MV-4-11 (cell line): ENCODE data around the gene ZCWPW1.
"Not testable (repeated sequence)": the region's sequence is repeated elsewhere in the genome, so short reads cannot be mapped to it uniquely, and the experiment has no call there.

Experiments used
- DNase-seq: peaks from one replicate; lab custom pipeline; 2025; lab: John Stamatoyannopoulos, UW

ZCWPW1 gene

DNA sequence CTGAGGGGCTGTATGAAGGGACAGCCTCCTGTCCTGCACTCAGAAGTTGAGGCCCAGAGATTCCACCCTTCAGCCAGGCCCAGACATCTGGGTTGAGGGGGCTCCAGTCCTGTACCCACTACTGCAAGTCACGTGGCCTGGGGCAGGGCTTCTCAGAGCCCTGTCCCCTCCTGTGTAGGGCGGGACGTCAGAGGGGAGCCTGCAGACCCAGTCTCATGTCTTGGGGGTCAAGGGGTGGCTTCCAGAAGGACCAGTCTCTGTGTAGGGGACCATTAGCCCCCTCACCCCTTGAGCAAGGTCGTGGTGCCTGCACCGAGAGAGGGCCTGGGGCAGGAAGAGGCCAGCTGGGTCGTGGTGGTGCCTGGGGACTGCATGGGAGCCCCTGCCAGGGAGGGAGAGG lies 55.8 kb downstream of the ZCWPW1 start:
- DNase-seq = no peak

DNA sequence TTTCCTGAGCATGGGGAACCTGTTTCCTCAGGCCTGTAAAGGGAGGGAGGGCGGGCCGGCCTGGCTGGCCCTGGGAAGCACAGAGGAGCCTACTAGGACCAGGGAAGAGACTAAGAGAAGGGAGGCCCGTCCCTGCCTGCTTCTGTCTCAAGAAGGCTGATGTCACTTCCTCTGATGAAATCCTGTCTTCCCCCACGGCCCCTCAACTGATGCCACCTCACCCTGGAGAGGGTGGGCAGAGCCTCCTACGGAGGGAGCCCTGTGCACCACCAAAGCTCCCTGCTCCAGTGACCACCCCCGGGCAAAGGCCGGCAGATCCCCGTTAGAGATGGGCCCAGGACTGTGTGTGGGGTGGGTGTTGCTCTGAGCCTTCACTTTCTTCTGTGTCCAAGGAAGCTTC lies 56.2 kb downstream of the ZCWPW1 start:
- DNase-seq = peak; percentile 83

DNA sequence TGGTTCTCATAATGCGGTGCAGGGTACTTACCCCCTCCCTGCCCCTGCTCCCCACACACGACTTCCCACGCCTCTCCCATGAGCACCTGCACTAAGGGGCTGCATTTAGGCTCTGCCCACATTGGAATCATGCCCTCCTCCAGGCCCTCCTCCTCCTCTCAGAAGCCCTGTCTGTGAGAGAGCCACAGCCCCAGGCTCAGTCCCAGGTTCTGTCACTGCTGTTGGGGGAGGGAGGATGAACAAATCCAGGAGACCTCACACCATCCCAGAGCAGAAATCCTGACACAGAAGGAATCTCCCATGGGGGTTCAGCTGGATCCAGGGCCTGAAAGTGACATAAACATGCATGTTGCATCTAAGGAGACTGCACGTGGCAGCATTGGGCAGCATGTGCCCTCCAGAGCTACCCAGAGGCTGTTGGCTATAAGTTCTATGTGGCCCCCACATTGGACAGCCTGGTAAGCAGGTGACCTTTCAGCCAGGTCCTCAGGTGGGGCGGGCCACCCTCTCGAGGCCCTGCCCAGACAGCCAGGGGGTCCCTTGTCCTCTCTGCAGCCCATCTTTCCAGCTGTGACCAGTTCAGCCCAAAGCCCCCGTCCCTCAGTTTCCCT lies 56.8 kb downstream of the ZCWPW1 start:
- no peak for DNase-seq

DNA sequence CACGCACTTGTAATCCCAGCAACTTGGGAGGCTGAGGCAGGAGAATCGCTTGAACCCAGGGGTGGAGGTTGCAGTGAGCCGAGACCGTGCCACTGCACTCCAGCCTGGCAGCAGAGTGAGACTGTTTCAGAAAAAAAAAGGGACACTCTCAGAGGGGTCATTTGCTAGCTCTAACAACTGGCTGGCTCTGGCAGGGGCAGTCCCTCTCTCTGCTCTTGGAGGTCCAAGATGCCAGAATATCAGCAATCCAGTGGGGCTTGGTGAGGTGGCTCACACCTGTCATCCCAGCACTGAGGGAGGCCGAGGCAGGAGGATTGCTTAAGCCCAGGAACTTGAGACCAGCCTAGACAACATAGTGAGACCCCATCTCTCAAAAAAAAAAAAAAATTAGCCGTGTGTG lies 57.8 kb downstream of the ZCWPW1 start:
- DNase-seq = no peak

DNA sequence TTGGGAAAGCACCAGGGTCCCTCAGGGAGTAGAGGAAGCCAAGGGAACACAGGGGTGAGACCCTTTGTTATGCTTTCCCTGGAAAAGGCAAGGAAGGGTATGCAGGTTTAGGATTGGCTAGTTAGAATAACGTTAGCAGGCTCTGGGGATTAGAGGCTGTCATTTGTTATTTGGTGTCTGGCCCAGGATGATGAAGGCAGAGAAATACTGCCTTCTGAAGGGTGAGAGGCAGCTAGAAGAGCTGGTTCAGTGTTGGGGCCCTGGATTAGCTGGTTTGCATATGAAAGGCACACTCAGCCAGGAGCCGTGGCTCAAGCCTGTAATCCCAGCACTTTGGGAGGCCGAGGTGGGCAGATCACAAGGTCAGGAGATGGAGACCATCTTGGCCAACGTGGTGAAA lies 58.2 kb downstream of the ZCWPW1 start:
- DNase-seq = no peak

DNA sequence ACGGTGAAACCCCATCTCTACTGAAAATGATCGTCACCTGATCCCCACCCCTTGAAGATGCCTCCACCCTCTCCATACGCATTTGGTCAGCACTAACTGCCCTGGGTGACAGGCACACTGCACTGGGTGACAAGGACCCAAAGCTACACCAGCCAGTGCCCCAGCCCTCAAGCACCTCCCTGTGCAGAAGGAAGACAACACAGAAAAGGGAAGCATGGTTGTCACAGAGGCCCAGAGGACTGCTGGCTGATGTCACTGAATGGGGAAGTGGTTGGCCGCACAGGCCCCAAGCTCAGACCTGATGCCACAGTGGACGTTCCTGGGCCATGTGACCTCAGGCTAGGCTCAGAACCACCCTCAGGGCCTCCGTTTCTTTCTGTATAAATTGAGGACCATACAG lies 59.4 kb downstream of the ZCWPW1 start:
- DNase-seq = peak; percentile 99

DNA sequence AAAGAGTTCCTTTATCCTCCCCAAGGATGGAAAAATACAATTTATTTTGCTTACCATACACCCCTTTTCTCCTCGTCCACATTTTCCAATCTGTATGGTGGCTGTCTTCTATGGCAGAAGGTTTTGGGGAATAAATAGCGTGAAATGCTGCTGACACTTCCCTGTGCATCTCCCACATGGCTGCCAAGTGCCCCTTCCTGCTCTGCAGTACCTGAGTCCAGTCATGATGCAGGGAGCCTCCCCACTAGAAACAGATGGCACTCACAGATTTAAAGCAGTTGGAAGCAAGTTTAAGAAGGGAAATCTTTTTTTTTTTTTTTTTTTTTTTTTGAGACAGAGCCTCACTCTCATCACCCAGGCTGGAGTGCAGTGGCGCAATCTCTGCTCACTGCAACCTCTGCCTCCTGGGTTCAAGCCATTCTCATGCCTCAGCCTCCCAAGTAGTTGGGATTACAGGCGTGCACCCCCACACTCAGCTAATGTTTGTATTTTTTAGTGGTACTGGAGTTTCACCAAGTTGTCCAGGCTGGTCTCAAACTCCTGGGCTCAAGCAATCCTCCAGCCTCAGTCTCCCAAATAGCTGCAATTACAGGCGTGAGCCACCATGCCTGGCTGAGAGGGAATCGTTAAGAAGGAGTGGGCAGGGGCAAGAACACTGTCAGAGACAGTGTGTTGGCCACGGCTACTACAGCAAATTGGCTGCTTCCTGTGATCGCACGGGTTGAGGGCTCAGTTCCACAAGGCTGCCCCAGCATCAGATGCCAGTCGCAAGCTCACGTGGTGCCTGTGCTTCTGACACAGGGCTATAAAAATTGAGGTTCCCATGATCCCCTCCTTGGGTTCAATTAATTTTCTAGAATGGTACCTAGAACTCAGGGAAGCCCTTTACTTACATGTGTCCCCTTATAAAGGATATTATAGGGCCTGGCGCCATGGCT lies 60.6 kb downstream of the ZCWPW1 start:
- DNase-seq = no peak

DNA sequence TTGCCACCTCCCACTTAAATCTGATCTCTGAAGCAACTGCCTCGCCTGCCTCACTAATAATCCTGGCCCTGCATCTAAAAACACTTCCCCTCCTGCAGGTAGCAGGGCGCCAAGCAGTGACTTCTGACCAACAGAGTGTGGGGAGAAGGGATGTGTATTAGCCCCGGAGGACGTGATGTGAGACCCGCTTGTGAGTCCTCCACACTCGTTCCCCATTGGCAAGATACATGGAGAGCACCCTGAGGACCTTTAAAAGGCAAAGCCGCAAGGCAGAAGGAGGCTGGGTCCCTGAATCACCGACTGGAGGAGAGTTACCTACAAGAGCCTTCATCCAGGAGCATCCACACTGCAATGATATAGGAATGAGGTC lies 61.3 kb downstream of the ZCWPW1 start:
- DNase-seq = no peak

DNA sequence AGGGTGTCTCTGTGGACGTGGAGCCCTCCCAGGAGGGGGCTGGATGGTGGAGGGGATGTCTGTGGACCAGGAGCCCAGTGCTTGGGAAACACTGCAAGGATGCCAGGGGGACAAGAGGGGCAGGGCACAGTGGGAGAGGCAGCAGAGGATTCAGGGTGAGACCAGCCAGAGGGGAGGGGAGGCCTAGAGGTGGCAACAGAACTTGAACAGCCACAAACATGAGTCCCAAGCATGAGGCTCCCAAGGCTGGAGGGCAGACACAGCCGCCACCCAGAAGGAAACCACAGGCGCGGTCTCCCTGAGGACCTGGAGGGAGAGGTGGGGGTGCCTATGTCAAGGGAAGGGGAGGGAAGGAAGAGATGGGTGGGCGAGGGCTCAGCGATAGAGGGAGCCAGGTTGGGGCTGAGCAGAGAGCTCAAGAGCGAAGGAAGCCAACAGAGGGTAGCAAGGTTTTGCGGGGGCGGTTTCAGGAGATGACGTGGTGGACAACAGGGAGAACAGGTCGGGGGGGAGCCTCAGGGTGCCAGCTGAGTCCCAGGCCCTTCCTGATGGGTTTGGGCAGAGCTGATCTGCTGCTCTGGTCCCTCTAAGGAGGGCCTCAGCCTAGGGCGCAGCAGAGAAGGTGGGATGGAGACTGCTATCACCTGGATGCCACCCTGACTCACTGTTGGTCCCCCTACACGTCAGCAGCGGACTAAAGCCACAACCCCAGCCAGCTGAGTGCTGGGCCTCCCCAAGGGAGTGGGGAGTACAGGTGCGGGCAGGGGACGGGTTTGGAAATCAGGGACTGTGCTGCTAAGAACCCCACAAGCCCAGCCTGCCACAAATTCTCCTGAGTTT lies 61.9 kb downstream of the ZCWPW1 start:
- DNase-seq = no peak

DNA sequence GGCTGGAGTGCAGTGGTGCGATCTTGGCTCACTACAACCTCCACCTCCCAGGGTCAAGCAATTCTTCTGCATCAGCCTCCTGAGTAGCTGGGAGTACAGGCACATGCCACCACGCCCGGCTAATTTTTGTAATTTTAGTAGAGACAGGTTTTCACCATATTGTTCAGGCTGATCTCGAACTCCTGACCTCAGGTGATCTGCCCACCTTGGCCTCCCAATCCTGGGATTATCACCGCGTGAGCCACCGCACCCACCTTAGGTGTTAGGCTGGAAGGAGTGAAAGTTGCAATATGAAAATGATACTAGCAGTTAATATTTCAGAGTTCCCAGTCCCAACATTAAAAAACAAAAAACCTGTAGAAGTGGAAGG lies 62.5 kb downstream of the ZCWPW1 start:
- not testable (repeated sequence) for DNase-seq

DNA sequence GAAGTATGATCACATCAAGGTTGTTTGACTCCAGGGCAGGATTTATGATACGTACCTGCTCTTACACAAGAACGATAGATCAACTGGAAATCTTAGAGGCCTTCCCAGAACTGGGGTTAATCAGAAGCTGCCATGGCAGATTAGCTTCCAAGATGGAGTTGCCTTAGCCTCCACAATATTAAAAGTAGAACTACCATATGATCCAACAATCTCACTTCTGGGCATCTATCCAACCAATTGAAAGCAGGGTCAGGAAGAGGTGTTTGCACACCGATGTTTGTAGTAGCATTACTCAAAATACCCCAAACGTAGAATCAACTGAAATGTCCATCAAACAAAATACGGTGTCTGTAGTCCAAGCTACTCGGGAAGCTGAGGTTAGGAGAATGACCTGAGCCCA lies 64.0 kb downstream of the ZCWPW1 start:
- DNase-seq = no peak

DNA sequence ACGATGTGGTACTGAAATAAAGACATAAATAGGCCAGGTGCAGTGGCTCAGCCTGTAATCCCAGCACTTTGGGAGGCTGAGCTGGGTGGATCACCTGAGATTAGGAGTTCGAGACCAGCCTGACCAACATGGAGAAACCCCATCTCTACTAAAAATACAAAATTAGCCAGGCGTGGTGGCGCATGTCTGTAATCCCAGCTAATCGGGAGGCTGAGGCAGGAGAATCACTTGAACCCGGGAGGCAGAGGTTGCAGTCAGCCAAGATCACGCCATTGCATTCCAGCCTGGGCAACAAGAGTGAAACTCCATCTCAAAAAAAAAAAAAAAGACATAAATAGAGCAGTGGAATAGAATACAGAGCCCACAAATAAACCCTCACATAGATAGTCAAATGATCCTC lies 64.7 kb downstream of the ZCWPW1 start:
- DNase-seq = not testable (repeated sequence)

DNA sequence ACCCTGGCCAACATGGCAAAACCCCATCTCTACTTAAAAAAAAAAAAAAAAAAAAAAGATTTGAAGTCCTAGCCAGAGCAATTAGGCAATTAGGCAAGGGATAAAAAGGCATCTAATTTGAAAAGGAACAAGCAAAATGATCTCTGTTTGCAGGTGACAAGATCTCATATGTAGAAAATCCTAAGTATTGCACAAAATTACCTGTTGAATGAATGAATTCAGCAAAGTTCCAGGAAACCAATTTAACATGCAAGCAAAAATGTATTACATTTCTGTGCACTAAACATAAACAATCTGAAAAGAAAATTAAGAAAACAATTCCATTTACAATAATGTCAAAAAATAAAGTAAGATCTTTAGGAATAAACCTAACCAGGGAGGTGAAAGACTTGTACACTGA lies 65.4 kb downstream of the ZCWPW1 start:
- no peak for DNase-seq

DNA sequence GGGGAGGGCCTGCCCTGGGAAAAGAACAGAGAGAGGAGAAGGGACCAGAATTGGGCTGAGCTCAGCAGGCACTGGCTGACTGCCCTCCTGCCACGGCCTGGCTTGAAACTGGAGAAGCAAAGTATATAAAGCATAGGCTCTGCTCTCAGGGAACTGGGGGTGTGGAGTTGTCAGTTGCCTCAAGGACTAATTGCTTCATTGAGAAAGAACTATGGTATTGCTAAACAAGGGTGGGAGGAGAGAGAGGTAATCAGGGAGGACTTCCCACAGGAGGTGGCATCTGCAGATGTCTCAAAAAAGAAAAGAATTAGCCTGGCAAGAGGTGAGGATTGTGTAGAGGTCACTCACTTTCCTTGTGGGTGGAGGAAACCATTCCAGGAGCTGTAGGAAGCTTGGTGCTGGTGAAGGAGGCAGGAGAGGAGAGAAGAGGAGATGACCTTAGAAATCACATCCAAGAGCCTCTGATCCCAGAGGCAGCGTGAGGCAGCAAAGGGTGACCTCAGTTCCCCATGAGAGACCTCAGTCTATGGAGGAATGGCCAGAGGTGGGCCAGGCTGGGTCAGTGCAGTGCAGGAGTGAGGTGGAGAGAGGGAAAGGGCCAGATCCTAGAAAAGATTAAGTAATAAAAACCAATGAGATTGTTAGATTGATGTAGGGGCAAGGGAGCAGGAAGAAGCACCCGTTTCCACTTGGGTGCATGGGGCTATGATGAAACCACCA lies 68.2 kb downstream of the ZCWPW1 start:
- DNase-seq = peak; percentile 41

DNA sequence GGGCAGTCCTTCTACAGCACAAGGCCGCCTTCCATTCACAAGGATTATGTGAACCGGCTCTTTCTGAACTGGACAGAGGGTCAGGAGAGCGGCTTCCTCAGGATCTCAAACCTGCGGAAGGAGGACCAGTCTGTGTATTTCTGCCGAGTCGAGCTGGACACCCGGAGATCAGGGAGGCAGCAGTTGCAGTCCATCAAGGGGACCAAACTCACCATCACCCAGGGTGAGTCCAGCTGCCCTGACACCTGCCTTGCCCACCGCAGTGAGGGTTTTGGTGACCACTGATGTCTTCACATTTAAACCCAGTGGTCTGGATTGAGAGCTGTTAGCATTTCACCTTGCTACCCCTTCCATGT lies 69.7 kb downstream of the ZCWPW1 start:
- no peak for DNase-seq

DNA sequence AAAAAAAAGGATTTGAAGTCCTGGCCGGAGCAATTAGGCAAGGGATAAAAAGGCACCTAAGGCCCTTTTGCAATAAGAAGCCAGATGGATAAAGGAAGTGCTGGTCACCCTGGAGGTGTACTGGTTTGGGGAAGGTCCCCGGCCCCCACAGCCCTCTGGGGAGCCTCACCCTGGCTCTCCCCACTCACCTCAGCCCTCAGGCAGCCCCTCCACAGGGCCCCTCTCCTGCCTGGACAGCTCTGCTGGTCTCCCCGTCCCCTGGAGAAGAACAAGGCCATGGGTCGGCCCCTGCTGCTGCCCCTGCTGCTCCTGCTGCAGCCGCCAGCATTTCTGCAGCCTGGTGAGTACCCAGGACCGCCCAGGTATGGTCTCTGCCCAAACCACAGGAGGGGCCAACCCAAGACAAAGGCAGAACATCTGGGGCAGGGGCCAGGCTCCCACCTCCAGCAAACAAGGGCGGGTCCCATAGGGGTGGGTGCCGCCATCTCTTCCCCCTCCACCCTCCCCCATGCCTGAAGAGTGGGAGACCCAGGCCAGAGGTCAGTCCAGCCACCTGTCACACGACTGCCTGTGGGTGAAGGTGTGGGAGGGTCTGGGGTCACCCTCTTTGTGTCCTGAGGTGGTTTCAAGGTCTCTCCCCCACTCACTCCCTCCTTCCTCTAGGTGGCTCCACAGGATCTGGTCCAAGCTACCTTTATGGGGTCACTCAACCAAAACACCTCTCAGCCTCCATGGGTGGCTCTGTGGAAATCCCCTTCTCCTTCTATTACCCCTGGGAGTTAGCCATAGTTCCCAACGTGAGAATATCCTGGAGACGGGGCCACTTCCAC lies 70.3 kb downstream of the ZCWPW1 start, which contains the start of gene PILRB:
Gene PILRB, plus strand, starts transcription at position 91 of the 830 bp plus-strand sequence. Its CDS starts 186 bp downstream, at position 277.
- no peak for DNase-seq

DNA sequence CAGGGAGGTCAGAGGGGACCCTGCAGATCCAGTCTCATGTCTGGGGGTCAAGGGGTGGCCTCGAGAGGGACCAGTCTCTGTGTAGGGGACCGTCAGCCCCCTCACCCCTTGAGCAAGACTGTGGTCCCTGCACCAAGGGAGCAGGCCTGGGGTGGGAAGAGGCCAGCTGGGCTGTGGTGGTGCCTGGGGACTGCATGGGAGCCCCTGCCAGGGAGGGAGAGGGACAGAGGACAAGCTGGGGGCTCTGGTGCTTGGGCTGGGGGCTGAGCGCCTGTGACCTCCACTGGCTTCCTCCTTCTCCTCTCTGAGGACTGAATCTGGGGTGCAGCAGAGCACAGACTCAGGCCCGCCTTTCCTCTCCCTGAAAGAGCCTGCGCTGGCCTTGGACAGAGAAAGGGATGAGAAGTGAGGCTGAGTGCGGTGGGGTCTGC lies 71.4 kb downstream of the ZCWPW1 start:
- no peak for DNase-seq

DNA sequence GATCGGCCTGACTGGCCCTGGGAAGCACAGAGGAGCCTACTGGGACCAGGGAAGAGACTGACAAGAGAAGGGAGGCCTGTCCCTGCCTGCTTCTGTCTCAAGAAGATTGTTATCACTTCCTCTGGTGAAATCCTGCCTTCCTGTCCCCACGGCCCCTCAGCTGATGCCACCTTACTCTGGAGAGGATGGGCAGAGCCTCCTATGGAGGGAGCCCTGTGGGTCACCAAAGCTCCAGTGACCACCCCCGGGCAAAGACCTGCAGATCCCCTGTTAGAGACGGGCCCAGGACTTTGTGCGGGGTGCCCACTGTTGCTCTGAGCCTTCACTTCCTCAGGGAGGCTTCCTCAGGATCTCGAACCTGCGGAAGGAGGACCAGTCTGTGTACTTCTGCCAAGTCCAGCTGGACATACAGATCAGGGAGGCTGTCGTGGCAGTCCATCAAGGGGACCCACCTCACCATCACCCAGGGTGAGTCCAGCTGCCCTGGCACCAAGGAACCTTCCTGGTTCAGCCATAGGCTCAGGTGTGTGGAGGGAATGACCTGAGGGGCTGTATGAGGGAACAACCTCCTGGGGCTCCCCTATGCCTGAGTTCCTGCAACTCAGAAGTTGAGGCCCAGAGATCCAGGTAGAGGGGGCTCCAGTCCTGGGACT lies 72.0 kb downstream of the ZCWPW1 start:
- no peak for DNase-seq

DNA sequence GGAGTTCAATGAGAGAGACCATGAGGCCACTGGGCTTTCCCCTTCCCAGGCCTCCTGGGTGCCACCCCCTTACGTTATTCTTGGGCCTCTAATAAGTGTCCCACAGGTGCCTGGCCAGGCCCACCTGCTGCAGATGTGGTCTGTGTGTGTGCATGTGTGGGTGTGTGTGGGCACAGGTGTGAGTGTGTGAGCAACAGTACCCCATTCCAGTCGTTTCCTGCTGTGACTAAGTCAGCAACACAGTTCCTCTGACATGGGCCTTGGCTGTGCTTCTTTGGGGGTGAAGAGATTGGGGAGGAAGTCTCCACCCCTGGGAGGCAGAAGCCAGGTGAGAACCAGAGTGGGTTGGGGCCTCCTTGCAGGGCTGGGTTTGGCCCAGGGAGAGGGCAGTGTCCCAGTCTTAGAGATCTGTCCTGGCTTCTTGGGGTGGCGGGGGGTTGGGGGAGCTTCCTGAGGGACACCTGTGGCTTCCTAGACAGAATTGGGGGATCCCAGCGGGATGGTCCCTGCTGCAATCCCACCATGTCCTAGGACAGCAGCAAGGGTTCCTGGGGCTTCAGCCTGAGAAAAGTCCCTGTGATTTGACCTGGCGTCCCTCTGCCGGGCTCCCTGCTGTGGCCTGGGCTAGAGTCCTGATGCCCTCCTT lies 74.7 kb downstream of the ZCWPW1 start:
- no peak for DNase-seq
